GM23338 (cell line): ENCODE data around the gene USP10. TPM values are rescaled to one million over a fixed set of nuclear protein-coding genes. Genes with fewer than 3 reads are reported as not detected.

ENCODE experiments used
- ATAC-seq: fragments of 200-7000 bp; cut with Tn5 transposase; 3 replicates; pipeline ENCODE4 v1.9.1; 2020
- DNase-seq: peaks from one replicate; pipeline ENCODE4 v3.0.0-alpha.2; 2015; ENCODE audit warnings: low spot score
- H2AFZ ChIP-seq: fragments of 200-600 bp; sonication (generic); 2 replicates; pipeline ENCODE4 v1.8.0; 2016; ENCODE audit warnings: antibody characterized with exemption, mild to moderate bottlenecking, moderate library complexity
- H3F3A ChIP-seq: fragments of 200-600 bp; sonication (generic); replicated peaks from 2 replicates; pipeline ENCODE4 v1.8.0; 2017; ENCODE audit warnings: antibody characterized with exemption, mixed run types, low read depth
- H3K27ac ChIP-seq: fragments of 200-600 bp; sonication (generic); 2 replicates; pipeline ENCODE4 v1.6.1; 2016; ENCODE audit warnings: low read depth
- H3K27me3 ChIP-seq: fragments of 200-600 bp; sonication (generic); 2 replicates; pipeline ENCODE4 v1.8.0; 2016; ENCODE audit warnings: mild to moderate bottlenecking, mixed run types, moderate library complexity; ENCODE audit not compliant: insufficient read depth
- H3K36me3 ChIP-seq: fragments of 200-600 bp; sonication (generic); 2 replicates; pipeline ENCODE4 v1.8.0; 2016; ENCODE audit warnings: mild to moderate bottlenecking; ENCODE audit not compliant: insufficient read depth
- H3K4me1 ChIP-seq: fragments of 200-600 bp; sonication (generic); 2 replicates; pipeline ENCODE4 v1.8.0; 2016; ENCODE audit warnings: mild to moderate bottlenecking, moderate library complexity; ENCODE audit not compliant: insufficient read depth
- H3K4me2 ChIP-seq: fragments of 200-600 bp; sonication (generic); 2 replicates; pipeline ENCODE4 v1.7.1; 2017; ENCODE audit warnings: mixed run types
- H3K4me3 ChIP-seq: fragments of 200-600 bp; sonication (generic); 2 replicates; pipeline ENCODE4 v1.6.1; 2016; ENCODE audit warnings: mixed run types
- H3K79me2 ChIP-seq: fragments of 200-600 bp; sonication (generic); replicated peaks from 2 replicates; pipeline ENCODE4 v1.8.0; 2017; ENCODE audit warnings: mild to moderate bottlenecking; ENCODE audit not compliant: insufficient read depth
- H3K9me2 ChIP-seq: fragments of 200-600 bp; sonication (generic); 2 replicates; pipeline ENCODE4 v1.8.0; 2017; ENCODE audit not compliant: insufficient read depth
- H4K20me1 ChIP-seq: fragments of 200-600 bp; sonication (generic); replicated peaks from 2 replicates; pipeline ENCODE4 v1.8.0; 2017; ENCODE audit warnings: mild to moderate bottlenecking; ENCODE audit not compliant: insufficient read depth
- H3K27ac Mint-ChIP-seq: 2 replicates; pipeline ENCODE4 v1.8.0; 2020; ENCODE audit warnings: inconsistent platforms, mild to moderate bottlenecking, moderate library complexity, mixed read lengths
- H3K27me3 Mint-ChIP-seq: 3 replicates; pipeline ENCODE4 v1.8.0; 2022; ENCODE audit warnings: low read depth, mild to moderate bottlenecking, moderate library complexity, mixed read lengths, inconsistent platforms; ENCODE audit not compliant: insufficient read depth, poor library complexity
- H3K36me3 Mint-ChIP-seq: 3 replicates; pipeline ENCODE4 v1.8.0; 2021; ENCODE audit warnings: low read depth, mild to moderate bottlenecking, inconsistent platforms, moderate library complexity, mixed read lengths
- H3K4me1 Mint-ChIP-seq: 3 replicates; pipeline ENCODE4 v1.8.0; 2020; ENCODE audit warnings: mild to moderate bottlenecking, inconsistent platforms, mixed read lengths
- H3K4me3 Mint-ChIP-seq: 3 replicates; pipeline ENCODE4 v1.8.0; 2021; ENCODE audit warnings: moderate library complexity, mild to moderate bottlenecking, inconsistent platforms, mixed read lengths
- H3K9me3 Mint-ChIP-seq: 3 replicates; pipeline ENCODE4 v1.8.0; 2020; ENCODE audit warnings: moderate library complexity, mild to moderate bottlenecking, inconsistent platforms, mixed read lengths
- CREB1 ChIP-seq: fragments of 250-450 bp; sonication (Bioruptor Pico); IDR thresholded peaks from 2 replicates; pipeline ENCODE4 v1.5.0; 2020; ENCODE audit warnings: low read depth, mild to moderate bottlenecking, moderate library complexity
- EZH2 ChIP-seq: fragments of 200-600 bp; sonication (generic); IDR thresholded peaks from one replicate; pipeline ENCODE4 v1.8.0; 2017; ENCODE audit warnings: antibody characterized with exemption, mild to moderate bottlenecking, low read depth; ENCODE audit not compliant: unreplicated experiment
- JUNB ChIP-seq: IDR thresholded peaks from one replicate; pipeline ENCODE4 v1.6.1; 2016; ENCODE audit warnings: antibody characterized with exemption; ENCODE audit not compliant: unreplicated experiment
- NANOG ChIP-seq: IDR thresholded peaks from 2 replicates; pipeline ENCODE4 v1.6.1; 2016; ENCODE audit warnings: antibody characterized with exemption, borderline replicate concordance
- POLR2AphosphoS5 ChIP-seq: IDR thresholded peaks from 2 replicates; pipeline ENCODE4 v1.6.1; 2016; ENCODE audit warnings: antibody characterized with exemption, low read depth
- STAT1 ChIP-seq: IDR thresholded peaks from one replicate; pipeline ENCODE4 v1.6.1; 2016; ENCODE audit warnings: antibody characterized with exemption; ENCODE audit not compliant: unreplicated experiment
- ZNF114 ChIP-seq: fragments of 250-450 bp; sonication (Bioruptor Pico); IDR thresholded peaks from 2 replicates; pipeline ENCODE4 v1.5.0; 2020; ENCODE audit warnings: mild to moderate bottlenecking, moderate library complexity
- polyA plus RNA-seq: library from polyadenylated mRNA; unstranded; fragments of >200 nt; fragmentation: Nextera tagmentation; extraction: Ambion mirVana; gene quantifications from 2 replicates; pipeline ENCODE4 v1.2.1, GENCODE V29; 2016
- total RNA-seq: library from RNA; depleted of rRNA; stranded (reverse); fragments of >200 nt; shearing (Covaris generic); gene quantifications from 2 replicates; pipeline ENCODE4 v1.2.3, GENCODE V29; 2014
- TF ChIP-seq, protein P1 (sequence below): fragments of 250-450 bp; sonication (Bioruptor Pico); IDR thresholded peaks from 2 replicates; pipeline ENCODE4 v1.5.0; 2020; ENCODE audit warnings: mild to moderate bottlenecking, moderate library complexity
- TF ChIP-seq, protein P2 (sequence below): IDR thresholded peaks from 2 replicates; pipeline ENCODE4 v1.6.1; 2016; ENCODE audit warnings: antibody characterized with exemption

USP10 gene
- total and polyA plus RNA-seq, 2 experiments from 2014 or later: 158 to 194 TPM

DNA sequence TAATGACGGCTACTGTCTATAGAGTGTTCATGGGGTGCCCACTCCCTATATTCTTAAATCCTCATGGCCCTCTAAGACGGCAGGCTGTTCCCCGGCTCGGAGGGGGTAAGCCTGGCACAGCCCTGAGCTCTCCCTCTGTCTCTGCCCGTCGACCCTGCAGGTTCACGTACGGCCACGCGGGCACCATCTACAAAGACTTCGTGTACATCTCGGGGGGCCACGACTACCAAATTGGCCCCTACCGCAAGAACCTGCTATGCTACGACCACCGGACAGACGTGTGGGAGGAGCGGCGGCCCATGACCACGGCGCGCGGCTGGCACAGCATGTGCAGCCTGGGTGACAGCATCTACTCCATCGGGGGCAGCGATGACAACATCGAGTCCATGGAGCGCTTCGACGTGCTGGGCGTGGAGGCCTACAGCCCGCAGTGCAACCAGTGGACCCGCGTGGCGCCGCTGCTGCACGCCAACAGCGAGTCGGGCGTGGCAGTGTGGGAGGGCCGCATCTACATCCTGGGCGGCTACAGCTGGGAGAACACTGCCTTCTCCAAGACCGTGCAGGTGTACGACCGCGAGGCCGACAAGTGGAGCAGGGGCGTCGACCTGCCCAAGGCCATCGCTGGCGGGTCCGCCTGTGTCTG is 38.3 kb upstream of the USP10 start (continued):
- TF ChIP-seq, protein P1, sequence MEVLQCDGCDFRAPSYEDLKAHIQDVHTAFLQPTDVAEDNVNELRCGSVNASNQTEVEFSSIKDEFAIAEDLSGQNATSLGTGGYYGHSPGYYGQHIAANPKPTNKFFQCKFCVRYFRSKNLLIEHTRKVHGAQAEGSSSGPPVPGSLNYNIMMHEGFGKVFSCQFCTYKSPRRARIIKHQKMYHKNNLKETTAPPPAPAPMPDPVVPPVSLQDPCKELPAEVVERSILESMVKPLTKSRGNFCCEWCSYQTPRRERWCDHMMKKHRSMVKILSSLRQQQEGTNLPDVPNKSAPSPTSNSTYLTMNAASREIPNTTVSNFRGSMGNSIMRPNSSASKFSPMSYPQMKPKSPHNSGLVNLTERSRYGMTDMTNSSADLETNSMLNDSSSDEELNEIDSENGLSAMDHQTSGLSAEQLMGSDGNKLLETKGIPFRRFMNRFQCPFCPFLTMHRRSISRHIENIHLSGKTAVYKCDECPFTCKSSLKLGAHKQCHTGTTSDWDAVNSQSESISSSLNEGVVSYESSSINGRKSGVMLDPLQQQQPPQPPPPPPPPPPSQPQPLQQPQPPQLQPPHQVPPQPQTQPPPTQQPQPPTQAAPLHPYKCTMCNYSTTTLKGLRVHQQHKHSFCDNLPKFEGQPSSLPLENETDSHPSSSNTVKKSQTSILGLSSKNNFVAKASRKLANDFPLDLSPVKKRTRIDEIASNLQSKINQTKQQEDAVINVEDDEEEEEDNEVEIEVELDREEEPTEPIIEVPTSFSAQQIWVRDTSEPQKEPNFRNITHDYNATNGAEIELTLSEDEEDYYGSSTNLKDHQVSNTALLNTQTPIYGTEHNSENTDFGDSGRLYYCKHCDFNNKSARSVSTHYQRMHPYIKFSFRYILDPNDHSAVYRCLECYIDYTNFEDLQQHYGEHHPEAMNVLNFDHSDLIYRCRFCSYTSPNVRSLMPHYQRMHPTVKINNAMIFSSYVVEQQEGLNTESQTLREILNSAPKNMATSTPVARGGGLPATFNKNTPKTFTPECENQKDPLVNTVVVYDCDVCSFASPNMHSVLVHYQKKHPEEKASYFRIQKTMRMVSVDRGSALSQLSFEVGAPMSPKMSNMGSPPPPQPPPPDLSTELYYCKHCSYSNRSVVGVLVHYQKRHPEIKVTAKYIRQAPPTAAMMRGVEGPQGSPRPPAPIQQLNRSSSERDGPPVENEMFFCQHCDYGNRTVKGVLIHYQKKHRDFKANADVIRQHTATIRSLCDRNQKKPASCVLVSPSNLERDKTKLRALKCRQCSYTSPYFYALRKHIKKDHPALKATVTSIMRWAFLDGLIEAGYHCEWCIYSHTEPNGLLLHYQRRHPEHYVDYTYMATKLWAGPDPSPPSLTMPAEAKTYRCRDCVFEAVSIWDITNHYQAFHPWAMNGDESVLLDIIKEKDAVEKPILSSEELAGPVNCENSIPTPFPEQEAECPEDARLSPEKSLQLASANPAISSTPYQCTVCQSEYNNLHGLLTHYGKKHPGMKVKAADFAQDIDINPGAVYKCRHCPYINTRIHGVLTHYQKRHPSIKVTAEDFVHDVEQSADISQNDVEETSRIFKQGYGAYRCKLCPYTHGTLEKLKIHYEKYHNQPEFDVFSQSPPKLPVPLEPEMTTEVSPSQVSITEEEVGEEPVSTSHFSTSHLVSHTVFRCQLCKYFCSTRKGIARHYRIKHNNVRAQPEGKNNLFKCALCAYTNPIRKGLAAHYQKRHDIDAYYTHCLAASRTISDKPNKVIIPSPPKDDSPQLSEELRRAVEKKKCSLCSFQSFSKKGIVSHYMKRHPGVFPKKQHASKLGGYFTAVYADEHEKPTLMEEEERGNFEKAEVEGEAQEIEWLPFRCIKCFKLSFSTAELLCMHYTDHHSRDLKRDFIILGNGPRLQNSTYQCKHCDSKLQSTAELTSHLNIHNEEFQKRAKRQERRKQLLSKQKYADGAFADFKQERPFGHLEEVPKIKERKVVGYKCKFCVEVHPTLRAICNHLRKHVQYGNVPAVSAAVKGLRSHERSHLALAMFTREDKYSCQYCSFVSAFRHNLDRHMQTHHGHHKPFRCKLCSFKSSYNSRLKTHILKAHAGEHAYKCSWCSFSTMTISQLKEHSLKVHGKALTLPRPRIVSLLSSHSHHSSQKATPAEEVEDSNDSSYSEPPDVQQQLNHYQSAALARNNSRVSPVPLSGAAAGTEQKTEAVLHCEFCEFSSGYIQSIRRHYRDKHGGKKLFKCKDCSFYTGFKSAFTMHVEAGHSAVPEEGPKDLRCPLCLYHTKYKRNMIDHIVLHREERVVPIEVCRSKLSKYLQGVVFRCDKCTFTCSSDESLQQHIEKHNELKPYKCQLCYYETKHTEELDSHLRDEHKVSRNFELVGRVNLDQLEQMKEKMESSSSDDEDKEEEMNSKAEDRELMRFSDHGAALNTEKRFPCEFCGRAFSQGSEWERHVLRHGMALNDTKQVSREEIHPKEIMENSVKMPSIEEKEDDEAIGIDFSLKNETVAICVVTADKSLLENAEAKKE: no peak
- no peak for TF ChIP-seq ZNF114 (CRISPR knock-in tag)
- TF ChIP-seq JUNB: no peak
- TF ChIP-seq POLR2AphosphoS5: no peak
- TF ChIP-seq NANOG: no peak
- TF ChIP-seq STAT1: no peak
- TF ChIP-seq, protein P2, sequence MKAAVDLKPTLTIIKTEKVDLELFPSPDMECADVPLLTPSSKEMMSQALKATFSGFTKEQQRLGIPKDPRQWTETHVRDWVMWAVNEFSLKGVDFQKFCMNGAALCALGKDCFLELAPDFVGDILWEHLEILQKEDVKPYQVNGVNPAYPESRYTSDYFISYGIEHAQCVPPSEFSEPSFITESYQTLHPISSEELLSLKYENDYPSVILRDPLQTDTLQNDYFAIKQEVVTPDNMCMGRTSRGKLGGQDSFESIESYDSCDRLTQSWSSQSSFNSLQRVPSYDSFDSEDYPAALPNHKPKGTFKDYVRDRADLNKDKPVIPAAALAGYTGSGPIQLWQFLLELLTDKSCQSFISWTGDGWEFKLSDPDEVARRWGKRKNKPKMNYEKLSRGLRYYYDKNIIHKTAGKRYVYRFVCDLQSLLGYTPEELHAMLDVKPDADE: no peak
- TF ChIP-seq EZH2: no peak
- TF ChIP-seq CREB1: no peak

DNA sequence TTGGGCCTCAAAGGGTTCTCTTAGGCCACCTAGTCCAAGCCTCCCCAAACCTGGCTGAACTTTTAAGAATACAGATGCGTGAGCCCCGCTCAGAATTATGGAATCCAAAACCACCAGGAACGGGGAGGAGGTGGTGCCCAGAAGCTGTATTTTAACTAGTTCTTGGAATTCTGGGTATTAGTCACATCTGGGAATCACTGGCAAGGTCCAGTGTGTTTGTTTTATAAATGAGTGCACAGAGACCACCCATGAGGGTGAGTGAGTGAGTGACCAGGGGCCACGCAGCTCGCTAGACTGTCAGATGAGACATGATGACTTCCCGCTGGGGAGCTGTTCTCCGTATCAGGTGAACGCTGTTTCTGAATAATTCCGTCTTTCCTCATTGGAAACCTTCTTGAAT is 37.3 kb upstream of the USP10 start:
- Mint-ChIP-seq H3K9me3 (no peaks in the 10 kb centered on the region), H3K36me3 (peaks cover 40% of the 10 kb centered on the region), H3K4me3 (no peak overlapping the region), H3K27me3 (peaks cover 13% of the 10 kb centered on the region), H3K27ac (no peak overlapping the region), H3K4me1 (peaks cover 28% of the 10 kb centered on the region)
- Histone ChIP-seq H2AFZ (no peak overlapping the region), H3K4me3 (no peak overlapping the region), H3K79me2 (no peaks in the 10 kb centered on the region), H3F3A (0 out of 2 replicates have a peak, but pooled peaks cover 3% of the 10 kb centered on the region), H3K27ac (no peak overlapping the region), H3K4me2 (no peak overlapping the region), H3K9me2 (no peaks in the 10 kb centered on the region), H3K4me1 (peaks cover 24% of the 10 kb centered on the region), H4K20me1 (no peaks in the 10 kb centered on the region), H3K27me3 (no peaks in the 10 kb centered on the region), H3K36me3 (peaks cover 4% of the 10 kb centered on the region; the same call in 1 of the 2 replicates)
- DNase-seq (no peak), ATAC-seq (no peak)
- TF ChIP-seq, protein P1: no peak
- TF ChIP-seq NANOG: no peak
